Transverse colon (tissue), 4 donors: ENCODE results near the gene CFAP99.
A peak's percentile ranks its signal among the peaks of the same experiment; 100 is the strongest.

Experiments
- POLR2A ChIP-seq: fragments of 450-650 bp; IDR thresholded peaks from one replicate; pipeline ENCODE4 v1.6.1; 2016; ENCODE audit warnings: antibody characterized with exemption, mild to moderate bottlenecking, moderate library complexity
- POLR2AphosphoS5 ChIP-seq, 3 donors: sonication (generic); formaldehyde crosslinking; IDR thresholded peaks; one replicate each; pipeline ENCODE4 v1.6.1; 2016; ENCODE audit warnings: antibody characterized with exemption in 3 of 3
- TF ChIP-seq, protein P1 (sequence below), 5 experiments: fragments of 200-600 bp in 3 of 5; fragments of 450-650 bp in 2 of 5; sonication (generic) in 3 of 5; IDR thresholded peaks; 1 replicate in 2 of 5; 2 replicates in 3 of 5; pipeline ENCODE4 v1.5.1; 2016 to 2017; ENCODE audit warnings: antibody characterized with exemption in 5 of 5, inconsistent platforms in 3 of 5, mild to moderate bottlenecking in 2 of 5, moderate library complexity in 1 of 5

GRCh38 chr4:2462992-2463762, 44.4 kb downstream of the CFAP99 start:
- TF ChIP-seq POLR2AphosphoS5 (IDR thresholded peaks at IDR 0.05) (no peak), POLR2A (no peak)
- TF ChIP-seq, protein P1, sequence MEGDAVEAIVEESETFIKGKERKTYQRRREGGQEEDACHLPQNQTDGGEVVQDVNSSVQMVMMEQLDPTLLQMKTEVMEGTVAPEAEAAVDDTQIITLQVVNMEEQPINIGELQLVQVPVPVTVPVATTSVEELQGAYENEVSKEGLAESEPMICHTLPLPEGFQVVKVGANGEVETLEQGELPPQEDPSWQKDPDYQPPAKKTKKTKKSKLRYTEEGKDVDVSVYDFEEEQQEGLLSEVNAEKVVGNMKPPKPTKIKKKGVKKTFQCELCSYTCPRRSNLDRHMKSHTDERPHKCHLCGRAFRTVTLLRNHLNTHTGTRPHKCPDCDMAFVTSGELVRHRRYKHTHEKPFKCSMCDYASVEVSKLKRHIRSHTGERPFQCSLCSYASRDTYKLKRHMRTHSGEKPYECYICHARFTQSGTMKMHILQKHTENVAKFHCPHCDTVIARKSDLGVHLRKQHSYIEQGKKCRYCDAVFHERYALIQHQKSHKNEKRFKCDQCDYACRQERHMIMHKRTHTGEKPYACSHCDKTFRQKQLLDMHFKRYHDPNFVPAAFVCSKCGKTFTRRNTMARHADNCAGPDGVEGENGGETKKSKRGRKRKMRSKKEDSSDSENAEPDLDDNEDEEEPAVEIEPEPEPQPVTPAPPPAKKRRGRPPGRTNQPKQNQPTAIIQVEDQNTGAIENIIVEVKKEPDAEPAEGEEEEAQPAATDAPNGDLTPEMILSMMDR (IDR thresholded peaks at IDR 0.05), result peak in 1 of 5 experiments; percentile 10
